Testis (tissue), 5 donors: ENCODE results near the gene ITCH. TPM values are rescaled to one million over a fixed set of nuclear protein-coding genes. Genes with fewer than 3 reads are reported as not detected.
A peak's percentile ranks its signal among the peaks of the same experiment; 100 is the strongest.

Source experiments
- DNase-seq: peaks from one replicate; pipeline ENCODE4 v3.0.0-alpha.2; 2019
- H3K27ac ChIP-seq, 2 donors: fragments of 200-600 bp; sonication (generic); one replicate each; pipeline ENCODE4 v1.5.1; 2019
- H3K27me3 ChIP-seq: fragments of 200-600 bp; sonication (generic); one replicate; pipeline ENCODE4 v1.5.1; 2019
- H3K36me3 ChIP-seq: fragments of 200-600 bp; sonication (generic); one replicate; pipeline ENCODE4 v1.5.1; 2017; ENCODE audit warnings: low read depth; ENCODE audit errors: missing control alignments
- H3K4me1 ChIP-seq: fragments of 200-600 bp; sonication (generic); one replicate; pipeline ENCODE4 v1.5.1; 2019
- H3K4me3 ChIP-seq, 2 donors: fragments of 200-600 bp; sonication (generic); one replicate each; pipeline ENCODE4 v1.5.1; 2017 to 2019
- H3K9me3 ChIP-seq: fragments of 200-600 bp; sonication (generic); one replicate; pipeline ENCODE4 v1.5.1; 2017
- CTCF ChIP-seq, 3 experiments: fragments of 450-650 bp in 2 of 3; fragments of 200-600 bp in 1 of 3; sonication (generic) in 1 of 3; IDR thresholded peaks; one replicate each; pipeline ENCODE4 v1.5.1; 2016 to 2019; ENCODE audit warnings: antibody characterized with exemption in 3 of 3, mild to moderate bottlenecking in 2 of 3, moderate library complexity in 1 of 3
- POLR2A ChIP-seq: fragments of 450-650 bp; IDR thresholded peaks from one replicate; pipeline ENCODE4 v1.6.1; 2017; ENCODE audit warnings: antibody characterized with exemption, mild to moderate bottlenecking, moderate library complexity
- WGBS, 2 donors: methylation state at CpG; one replicate each; pipeline ENCODE4 v1.1.5; 2018; 5-methylcytosine and 5-hydroxymethylcytosine counted together
- intact Hi-C: fragments of 100-400 bp; cut with DNase I; formaldehyde crosslinking; loops from one replicate; pipeline ENCODE4 v1.15.1; 2023; ENCODE audit warnings: low total_unique reads
- long read RNA-seq, 2 donors: transcript quantifications; one replicate each; lab custom pipeline, GENCODE V29; 2026
- polyA plus RNA-seq: library from polyadenylated mRNA; stranded (reverse); fragments of 350-450 nt; fragmentation: Illumina TruSeq; extraction: RNeasy Lipid Tissue Mini Kit (QIAGEN cat#74804); gene quantifications from one replicate; pipeline ENCODE4 v1.2.3, GENCODE V29; 2014; ENCODE audit warnings: low read depth, low replicate concordance; ENCODE audit not compliant: insufficient read depth
- total RNA-seq, 2 donors: library from RNA; depleted of rRNA; stranded (reverse); fragments of >200 nt; gene quantifications; one replicate each; pipeline ENCODE4 v1.2.3, GENCODE V29; 2016

Gene ITCH
- total RNA-seq: 100 to 1,000 TPM in 1 of 2 donors, 10 to 100 TPM in 1; 88.1 to 107 TPM
- polyA plus RNA-seq: 75.4 TPM
- long read RNA-seq, donor 1, full-length matches to known transcripts: 3 of 14 reads
- long read RNA-seq, donor 1, partial matches to known transcripts: 11 of 14 reads
- long read RNA-seq, donor 1, other reads (novel, unspliced or antisense): 0 of 14 reads
- long read RNA-seq, donor 2, full-length matches to known transcripts: 2 of 2 reads
- long read RNA-seq, donor 2, partial matches to known transcripts: 0 of 2 reads
- long read RNA-seq, donor 2, other reads (novel, unspliced or antisense): 0 of 2 reads

- H3K36me3 ChIP-seq: no peaks in the 10 kb centered on the region
- H3K4me1 ChIP-seq: peaks cover 14% of the 10 kb centered on the region
- intact Hi-C loops: no loop called here
- no peak for TF ChIP-seq CTCF (IDR thresholded peaks at IDR 0.05)
- TF ChIP-seq POLR2A: peak; percentile 90
- no peaks in the 10 kb centered on the region for H3K9me3 ChIP-seq
- 1% methylated on average over 13 to 31 of the region's 32 CpGs for WGBS, 2 donors
- peak within 1 kb of the TSS; percentile 95 to 98 for H3K27ac ChIP-seq
- no peaks in the 10 kb centered on the region for H3K27me3 ChIP-seq
- H3K4me3 ChIP-seq: peak within 1 kb of the TSS; percentile 86 to 88
- DNase-seq: peak; percentile 98
Observed at GRCh38 chr20:34363062-34363464, at the start of gene ITCH. ITCH (plus strand) TSS chr20:34363273; CDS start chr20:34393812, 30,539 bp downstream.

- Histone ChIP-seq H3K4me3 (no peak overlapping the region), H3K9me3 (no peaks in the 10 kb centered on the region), H3K27ac (no peak overlapping the region), H3K27me3 (no peaks in the 10 kb centered on the region), H3K4me1 (peaks cover 5% of the 10 kb centered on the region), H3K36me3 (no peaks in the 10 kb centered on the region)
- intact Hi-C loops: loop anchor here (10.0 kb wide), 2 partner anchors 120 to 160 kb away; no protein-coding TSS in a partner anchor
- DNase-seq: no peak
- TF ChIP-seq POLR2A: no peak
- TF ChIP-seq CTCF (IDR thresholded peaks at IDR 0.05): no peak
- WGBS, 2 donors: 89 to 95% methylated on average over 3 of the region's 3 CpGs
Observed at GRCh38 chr20:34315236-34315635, 47.8 kb upstream of the ITCH start.

DNA sequence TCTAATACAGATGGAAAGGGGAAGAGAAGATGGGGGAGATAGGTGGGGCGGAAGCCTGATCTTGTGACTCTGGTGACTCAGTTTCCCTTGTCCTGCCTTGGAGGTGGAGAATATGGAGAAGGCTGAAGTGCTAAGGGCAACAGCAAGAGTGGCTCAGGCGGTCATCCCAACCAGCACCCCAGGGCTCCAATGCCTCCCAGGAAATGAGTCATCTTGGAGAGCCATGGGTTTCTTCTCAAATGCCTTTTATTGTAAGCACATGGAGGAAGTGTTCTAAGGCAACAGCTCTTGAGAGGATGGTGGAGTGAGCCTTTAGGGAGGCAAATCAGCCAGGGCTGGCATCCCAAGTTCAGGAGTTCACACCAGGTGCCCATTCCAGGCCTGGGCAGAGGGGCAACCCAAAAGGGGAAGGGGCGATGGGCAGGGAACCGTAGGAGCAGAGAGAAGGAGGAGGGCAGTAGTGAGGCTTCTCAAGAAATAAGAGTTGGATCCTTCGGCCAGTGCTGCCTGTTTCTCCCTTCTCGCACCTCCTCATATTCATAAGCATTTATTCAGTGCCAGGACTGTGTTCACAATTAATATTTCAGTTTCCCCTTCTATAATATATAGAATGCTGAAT lies 46.8 kb upstream of the ITCH start:
- intact Hi-C loops: loop anchor here (10.0 kb wide), 2 partner anchors 122 to 158 kb away; no protein-coding TSS in a partner anchor
- Histone ChIP-seq H3K27ac (no peak overlapping the region), H3K36me3 (no peaks in the 10 kb centered on the region), H3K9me3 (no peaks in the 10 kb centered on the region), H3K4me3 (no peak overlapping the region), H3K4me1 (peaks cover 5% of the 10 kb centered on the region), H3K27me3 (no peaks in the 10 kb centered on the region)
- DNase-seq: no peak
- TF ChIP-seq POLR2A: no peak
- TF ChIP-seq CTCF (IDR thresholded peaks at IDR 0.05): no peak
- WGBS, 2 donors: 94 to 96% methylated on average over 5 to 6 of the region's 6 CpGs

DNA sequence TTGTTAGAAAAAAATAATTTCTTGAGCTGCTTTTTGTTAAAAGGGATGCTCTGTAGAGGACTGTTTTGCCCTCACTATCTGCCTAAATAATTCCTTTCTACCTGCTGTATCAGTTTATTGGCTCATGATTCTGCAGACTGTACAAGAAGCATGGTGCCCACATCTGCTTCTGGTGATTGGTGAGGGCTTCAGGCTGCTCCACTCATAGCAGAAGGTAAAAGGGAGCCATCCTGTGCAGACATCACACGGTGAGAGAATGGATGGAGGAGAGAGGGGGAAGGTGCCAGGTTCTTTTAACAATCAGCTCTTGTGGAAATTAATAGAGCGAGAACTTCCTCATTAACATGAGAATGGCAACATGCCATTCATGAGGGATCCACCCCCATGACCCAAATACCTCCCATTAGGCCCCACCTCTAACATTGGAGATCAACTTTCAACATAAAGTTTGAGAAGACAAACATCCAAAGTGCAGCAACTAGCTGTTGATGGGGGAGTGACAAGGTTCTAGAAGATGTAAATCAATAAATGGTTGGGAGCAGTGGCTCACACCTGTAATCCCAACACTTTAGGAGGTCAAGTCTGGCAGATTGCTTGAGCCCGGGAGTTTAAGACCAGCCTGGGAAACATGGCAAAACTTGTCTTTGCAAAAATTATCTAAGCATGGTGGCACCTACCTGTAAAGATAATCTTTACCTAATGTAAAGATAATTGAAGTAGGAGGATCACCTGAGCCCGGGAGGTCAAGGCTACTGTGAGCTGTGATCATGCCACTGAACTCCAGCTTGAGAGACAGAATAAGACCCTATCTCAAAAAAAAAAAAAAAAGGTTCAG lies 44.2 kb upstream of the ITCH start:
- no peak for TF ChIP-seq POLR2A
- no peak for TF ChIP-seq CTCF (IDR thresholded peaks at IDR 0.05)
- Histone ChIP-seq H3K27me3 (no peaks in the 10 kb centered on the region), H3K27ac (no peak overlapping the region), H3K9me3 (no peaks in the 10 kb centered on the region), H3K4me1 (no peaks in the 10 kb centered on the region), H3K4me3 (no peak overlapping the region), H3K36me3 (no peaks in the 10 kb centered on the region)
- WGBS, 2 donors: 69 to 74% methylated on average over 4 of the region's 4 CpGs
- DNase-seq: no peak
- intact Hi-C loops: loop anchor here (10.0 kb wide), 2 partner anchors 124 to 156 kb away; no protein-coding TSS in a partner anchor
